SK-N-MC (cell line): ENCODE results near the gene JADE1.

Source experiments
- EZH2 ChIP-seq: fragments of 200-600 bp; sonication (generic); IDR thresholded peaks from one replicate; pipeline ENCODE4 v1.6.1; 2017; ENCODE audit warnings: antibody characterized with exemption
- FOXP2 ChIP-seq: optimal IDR thresholded peaks from 2 replicates; pipeline ENCODE3; 2011; ENCODE audit warnings: mild to moderate bottlenecking, moderate library complexity; ENCODE audit not compliant: insufficient read depth; ENCODE audit errors: extremely low read length, control extremely low read depth
- POLR2AphosphoS5 ChIP-seq: IDR thresholded peaks from 2 replicates; pipeline ENCODE4 v1.6.1; 2012; ENCODE audit warnings: mild to moderate bottlenecking, low read depth, low read length, borderline replicate concordance

DNA sequence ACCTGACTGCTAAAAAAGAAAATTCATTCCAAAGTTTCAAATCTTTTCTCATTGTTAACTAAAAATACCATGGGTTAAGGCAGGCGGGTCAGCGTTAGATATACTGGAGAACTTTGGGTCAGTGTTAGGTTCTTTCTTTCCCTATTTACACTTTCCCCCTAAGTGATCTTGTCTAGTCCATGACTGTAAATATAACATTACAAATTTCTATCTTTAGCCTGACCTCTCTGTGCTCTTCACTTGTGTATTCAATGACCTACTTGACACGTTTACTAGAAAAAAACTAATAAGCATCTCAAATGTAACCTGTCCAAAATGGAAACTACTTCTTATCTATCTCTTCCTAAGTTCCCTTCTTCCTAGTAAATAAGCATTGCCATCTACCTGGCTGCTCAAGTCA lies 95.3 kb downstream of the JADE1 start:
- TF ChIP-seq FOXP2, result no peak
- TF ChIP-seq POLR2AphosphoS5, result no peak
- TF ChIP-seq EZH2, result no peak
